GM18858 (cell line): ENCODE data around the gene ENOX2.
"Not testable (repeated sequence)": the region's sequence is repeated elsewhere in the genome, so short reads cannot be mapped to it uniquely, and the experiment has no call there.

Experiments
- ATAC-seq: cut with Tn5 transposase; IDR thresholded peaks from one replicate; pipeline ENCODE4 v1.9.1; 2021; ENCODE audit not compliant: unreplicated experiment

The ENOX2 gene

GRCh38 chrX:130770615-130771014, 132.4 kb downstream of the ENOX2 start:
- no peak for ATAC-seq

DNA sequence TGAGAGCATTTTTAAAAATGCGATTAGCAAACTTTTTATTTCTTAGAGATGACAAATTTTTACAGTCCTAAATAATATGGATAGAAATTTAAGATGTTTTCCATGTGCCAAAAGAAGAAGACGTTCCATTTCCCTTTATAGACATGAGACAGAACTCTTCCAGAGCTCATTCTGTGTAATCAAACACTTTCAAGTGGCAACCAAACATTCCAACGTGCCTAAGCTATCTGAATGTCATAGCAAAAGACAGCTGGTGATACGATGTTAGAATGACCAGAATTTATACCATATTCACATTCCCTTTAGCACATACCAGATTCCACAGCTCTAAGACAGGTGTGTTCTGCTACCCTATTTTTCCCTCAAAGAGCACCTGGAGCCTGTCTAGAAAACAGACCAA, 133.2 kb downstream of the ENOX2 start:
- no peak for ATAC-seq

GRCh38 chrX:130758072-130758471, 144.9 kb downstream of the ENOX2 start:
- no peak for ATAC-seq

DNA sequence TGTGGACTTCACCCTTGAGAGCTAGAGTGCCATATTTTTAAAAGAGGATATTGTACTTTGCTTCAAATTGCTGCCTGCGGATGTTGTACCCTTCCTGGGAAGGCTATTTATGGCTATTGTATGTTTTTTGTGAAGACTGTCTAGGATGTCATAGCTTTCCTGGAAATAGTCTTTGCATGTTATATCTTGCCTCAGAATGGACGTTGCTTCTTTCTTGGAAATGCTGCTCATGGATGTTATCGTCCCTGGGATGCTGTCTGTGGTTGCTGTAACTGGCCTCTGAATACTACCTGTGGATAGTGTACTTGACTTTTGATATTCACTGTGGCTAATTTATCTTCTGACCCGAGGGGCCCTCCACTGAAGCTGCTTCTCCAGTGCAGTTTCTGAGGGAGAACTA, 146.8 kb downstream of the ENOX2 start:
- no peak for ATAC-seq

- no peak for ATAC-seq
Observed at GRCh38 chrX:130754353-130754752, 148.7 kb downstream of the ENOX2 start.

GRCh38 chrX:130746709-130747342, 156.2 kb downstream of the ENOX2 start:
- ATAC-seq: no peak

DNA sequence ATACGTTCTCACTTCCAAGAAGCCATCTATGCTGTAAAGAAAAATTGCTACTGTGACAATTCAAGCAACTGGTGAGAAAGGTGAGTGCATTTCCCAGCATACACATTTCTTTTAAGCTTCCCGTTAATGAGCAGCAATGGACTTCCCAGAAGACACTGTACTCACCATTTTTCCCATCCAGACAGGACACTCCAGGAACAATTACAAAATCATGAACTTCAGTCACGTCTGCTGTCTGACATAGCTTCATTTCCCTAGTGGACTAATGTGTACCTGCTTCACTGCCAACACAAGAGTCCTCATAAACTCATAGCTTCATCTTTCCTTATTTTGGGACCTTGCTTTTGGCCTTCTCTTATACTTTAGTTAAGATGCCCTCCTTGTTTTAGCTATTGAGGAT, 156.9 kb downstream of the ENOX2 start:
- no peak for ATAC-seq

- ATAC-seq: no peak
Observed at GRCh38 chrX:130741584-130741983, 161.4 kb downstream of the ENOX2 start.

DNA sequence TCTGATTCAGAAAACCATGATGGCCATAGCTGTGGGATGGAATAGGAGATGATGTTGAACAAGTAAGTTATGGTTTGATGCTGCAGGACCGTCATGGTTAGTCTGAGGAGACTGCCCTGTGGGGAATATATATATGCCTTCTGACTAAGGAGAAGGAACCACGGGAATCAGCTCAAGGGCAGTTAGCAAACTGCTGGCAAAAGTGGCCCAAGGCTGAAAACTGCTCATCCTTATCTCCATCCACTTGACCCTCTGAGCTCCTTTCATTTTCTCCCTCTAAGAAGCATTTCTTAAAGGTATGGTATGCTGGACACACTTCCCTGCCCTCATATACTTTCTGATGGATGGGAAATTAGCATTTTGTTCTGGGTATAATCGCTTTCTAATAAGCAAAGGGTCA, 161.9 kb downstream of the ENOX2 start:
- ATAC-seq: no peak

DNA sequence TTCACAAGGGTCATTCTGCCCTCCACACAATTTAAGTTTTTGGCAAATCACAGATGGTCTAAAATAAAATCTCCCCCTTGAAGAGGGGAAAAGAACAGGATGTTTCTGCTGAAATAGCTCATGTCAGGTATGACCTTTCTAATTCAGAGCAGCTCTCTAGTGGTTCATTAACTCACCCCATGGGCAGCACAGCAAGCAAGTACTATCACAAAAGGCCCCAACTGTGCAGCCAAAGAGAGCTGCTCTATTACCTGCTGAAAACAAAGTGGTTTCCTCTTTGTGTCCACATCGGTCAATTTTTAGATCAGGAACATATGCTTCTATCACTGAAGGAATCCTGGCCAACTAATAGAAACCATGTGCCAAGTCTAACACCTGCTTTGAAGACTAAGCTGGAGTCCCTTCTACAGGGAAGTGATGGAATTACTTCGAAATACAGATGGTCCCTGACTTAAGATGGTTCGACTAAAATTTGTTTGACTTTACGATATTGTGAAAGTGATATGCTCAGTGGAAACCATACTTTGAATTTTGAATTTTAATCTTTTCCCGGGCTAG, 164.3 kb downstream of the ENOX2 start:
- no peak for ATAC-seq

- ATAC-seq: no peak
Observed at GRCh38 chrX:130734713-130735112, 168.3 kb downstream of the ENOX2 start.

DNA sequence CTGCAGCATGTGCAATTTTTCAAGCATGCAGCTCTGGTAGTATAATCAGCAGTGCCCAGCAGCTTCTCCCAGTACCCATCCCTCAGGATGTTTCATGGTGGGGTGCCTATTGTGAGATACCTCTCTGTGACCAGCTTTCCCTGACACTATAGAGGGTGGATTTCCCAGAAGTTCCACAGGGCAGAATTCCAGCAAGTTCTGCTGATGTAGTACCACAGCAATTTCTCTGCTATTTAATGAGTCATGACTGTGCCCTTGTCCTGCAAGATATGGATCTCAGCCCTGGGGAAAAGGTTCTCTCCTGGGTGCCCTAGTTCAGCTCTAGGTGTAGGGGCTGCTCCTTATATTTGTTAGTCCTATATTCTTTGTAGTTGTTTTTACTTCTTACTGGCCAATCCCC, 174.8 kb downstream of the ENOX2 start:
- ATAC-seq: no peak

DNA sequence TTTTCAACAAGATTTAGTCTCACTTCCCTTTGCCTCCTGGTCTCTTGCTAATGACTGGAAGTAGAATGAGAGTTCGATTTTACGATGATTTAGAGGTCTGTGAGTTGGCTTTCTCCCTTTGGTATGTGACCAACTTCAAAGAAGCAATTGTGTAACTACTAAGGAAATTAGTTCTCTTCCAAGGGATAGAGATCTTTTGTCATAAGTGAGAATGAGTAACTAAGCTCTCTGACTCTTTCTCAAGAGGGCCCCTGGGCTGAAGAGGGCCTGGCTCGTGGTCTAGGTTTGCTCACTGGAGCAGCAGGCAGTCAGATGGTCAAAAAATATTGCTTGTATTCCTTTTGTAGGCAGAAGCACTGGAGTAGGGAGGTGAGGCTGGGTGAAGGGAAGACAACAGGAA, 176.3 kb downstream of the ENOX2 start:
- no peak for ATAC-seq

- no peak for ATAC-seq
Observed at GRCh38 chrX:130725519-130725918, 177.5 kb downstream of the ENOX2 start.

DNA sequence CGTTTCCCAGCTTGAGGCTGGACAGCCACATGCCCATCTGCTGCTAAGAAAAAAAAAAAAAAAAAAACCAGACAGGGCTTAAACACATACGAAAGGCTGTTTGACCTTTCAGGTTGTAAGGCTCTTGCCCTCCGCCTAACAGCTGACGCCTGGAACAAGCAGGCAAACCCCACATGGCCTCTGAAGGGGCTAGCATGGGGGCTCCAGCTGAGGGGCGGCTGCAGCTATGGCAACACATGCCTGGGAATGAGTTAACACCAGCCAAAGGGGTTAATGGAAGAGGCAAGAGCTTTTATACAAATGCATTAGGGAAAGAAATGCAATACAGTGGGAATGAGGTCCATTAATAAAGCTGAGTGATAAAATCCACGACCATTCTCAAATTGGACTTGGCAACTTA, 183.6 kb downstream of the ENOX2 start:
- ATAC-seq: no peak

DNA sequence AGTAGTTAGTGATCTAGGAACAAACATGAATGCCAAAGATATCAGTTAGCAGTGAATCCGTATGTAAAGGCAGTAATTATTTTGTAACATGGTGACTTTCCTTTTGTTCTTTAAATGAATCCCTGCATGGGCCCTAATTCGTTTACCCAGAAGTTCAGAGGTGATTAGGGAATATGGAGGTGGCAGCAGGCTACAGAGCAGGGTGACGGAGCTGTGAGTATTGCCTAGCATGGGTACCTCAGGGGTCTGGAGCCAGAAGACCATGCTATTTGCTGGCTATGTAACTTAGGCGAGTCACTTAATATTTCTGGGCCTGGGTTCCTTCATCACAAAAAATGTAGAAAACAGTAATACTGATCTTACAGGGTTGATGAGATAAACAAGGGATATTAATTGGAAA, 184.9 kb downstream of the ENOX2 start:
- ATAC-seq: no peak

- no peak for ATAC-seq
Observed at GRCh38 chrX:130716781-130717413, 186.1 kb downstream of the ENOX2 start.

GRCh38 chrX:130716346-130716745, 186.7 kb downstream of the ENOX2 start:
- no peak for ATAC-seq

DNA sequence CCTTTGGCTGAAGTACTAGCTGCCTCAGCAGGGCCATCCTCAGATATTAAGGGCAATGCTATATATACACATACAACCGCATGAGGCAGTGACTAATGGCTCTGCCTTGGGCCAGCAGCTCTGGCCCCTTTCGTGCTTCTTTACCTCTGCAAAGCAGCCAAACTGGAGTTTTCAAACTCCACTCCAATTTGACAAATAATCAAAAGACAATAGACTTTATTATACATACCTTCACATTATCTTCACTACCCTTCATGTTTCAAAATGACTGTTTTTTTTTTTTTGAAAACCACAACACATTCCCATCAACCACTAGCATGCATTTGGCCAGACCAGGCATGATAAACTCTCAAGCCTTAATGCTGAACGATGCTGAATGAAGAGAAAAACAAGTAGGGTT, 187.7 kb downstream of the ENOX2 start:
- ATAC-seq: no peak

DNA sequence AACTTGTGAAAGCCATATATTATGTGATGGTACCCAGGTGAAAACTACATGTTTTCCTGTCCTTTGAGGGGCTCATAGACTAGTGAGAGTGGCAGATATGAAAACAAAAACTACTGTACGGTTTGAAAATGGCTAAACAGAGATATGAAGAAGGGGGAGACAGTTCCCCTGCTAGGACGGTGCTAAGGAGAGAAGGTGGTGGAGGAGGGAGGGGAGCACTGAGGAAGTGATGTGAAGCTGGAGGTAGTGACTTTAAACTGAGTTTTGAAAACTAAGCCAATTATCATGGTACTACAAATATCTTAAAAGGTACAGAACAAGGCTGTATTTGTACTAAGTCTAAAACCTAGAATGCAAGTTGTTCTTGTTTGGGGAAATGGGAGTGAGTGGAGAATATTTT, 188.3 kb downstream of the ENOX2 start:
- no peak for ATAC-seq

DNA sequence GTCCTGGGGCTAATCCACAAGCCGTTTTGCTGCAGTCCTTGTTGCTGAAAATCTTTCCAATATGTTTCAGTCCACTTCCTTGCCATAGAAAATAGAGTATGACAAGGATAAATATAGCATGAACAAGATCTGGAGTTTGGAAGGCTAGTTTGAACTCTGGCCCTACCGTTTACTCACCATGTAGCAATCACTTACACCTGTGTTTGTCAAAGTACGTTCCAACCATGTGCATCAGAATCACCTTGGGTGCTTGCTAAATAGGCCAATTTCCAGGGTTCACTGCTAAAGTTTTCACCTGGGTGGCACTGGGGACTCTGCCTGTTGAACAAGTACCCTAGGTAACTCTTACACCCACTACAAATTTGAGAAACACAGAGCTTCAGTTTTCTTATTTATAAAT, 188.9 kb downstream of the ENOX2 start:
- ATAC-seq: no peak

- ATAC-seq: not testable (repeated sequence)
Observed at GRCh38 chrX:130709178-130709577, 193.8 kb downstream of the ENOX2 start.

GRCh38 chrX:130705591-130705990, 197.4 kb downstream of the ENOX2 start:
- no peak for ATAC-seq
